Activated naive CD4-positive, alpha-beta T cell treated with anti-CD3 and anti-CD28 coated beads for 36 hours (primary cell): ENCODE data around the gene AP3M1. TPM values are rescaled to one million over a fixed set of nuclear protein-coding genes. Genes with fewer than 3 reads are reported as not detected.

Experiments
- CTCF ChIA-PET: fragments of 350-600 bp; sonication (Branson Sonifier 250); formaldehyde crosslinking; loops from one replicate; lab custom pipeline; 2021; ENCODE audit warnings: antibody characterized with exemption; lab: Charles Lee
- DNase-seq: peaks from one replicate; pipeline ENCODE4 v3.0.0-alpha.2; 2020
- H3K27ac Mint-ChIP-seq: one replicate; pipeline ENCODE4 v1.8.0; 2021; ENCODE audit warnings: mild to moderate bottlenecking, mixed read lengths
- H3K27me3 Mint-ChIP-seq: one replicate; pipeline ENCODE4 v1.8.0; 2021; ENCODE audit warnings: low read depth, mixed read lengths
- H3K36me3 Mint-ChIP-seq: one replicate; pipeline ENCODE4 v1.8.0; 2021; ENCODE audit warnings: low read depth, mixed read lengths
- H3K4me1 Mint-ChIP-seq: one replicate; pipeline ENCODE4 v1.8.0; 2021; ENCODE audit warnings: low read depth, mixed read lengths
- H3K4me3 Mint-ChIP-seq: one replicate; pipeline ENCODE4 v1.8.0; 2021; ENCODE audit warnings: mild to moderate bottlenecking, moderate library complexity, mixed read lengths
- H3K9me3 Mint-ChIP-seq: one replicate; pipeline ENCODE4 v1.8.0; 2021; ENCODE audit warnings: mixed read lengths
- intact Hi-C: fragments of 100-400 bp; cut with micrococcal nuclease; formaldehyde crosslinking; loops from one replicate; pipeline ENCODE4 v1.15.1; 2023
- total RNA-seq, 2 experiments: library from RNA; stranded (reverse); gene quantifications; one replicate each; pipeline ENCODE4 v1.2.3, GENCODE V29; 2021

The AP3M1 gene
- total RNA-seq, 2 experiments from 2014 or later = 39.1 to 42.1 TPM

DNA sequence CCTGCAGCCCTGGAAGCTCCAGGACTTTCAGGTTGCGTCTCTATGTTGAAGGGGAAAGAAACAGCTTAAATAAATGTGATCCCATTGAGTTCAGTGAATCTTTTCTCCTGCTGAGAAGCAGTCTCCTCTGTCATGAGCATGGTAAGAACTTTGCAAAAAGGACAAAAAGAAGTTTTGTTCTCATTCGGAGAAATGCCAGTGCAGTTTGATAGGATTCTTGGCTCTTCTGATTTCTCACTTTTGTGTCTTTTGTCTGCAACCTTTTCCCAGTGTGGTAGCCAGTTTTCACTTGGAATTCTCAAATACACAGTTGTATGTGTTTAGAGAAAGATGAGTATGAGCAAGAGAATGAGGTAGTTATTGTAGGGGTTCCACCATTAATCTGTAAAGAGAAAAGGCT, 64.3 kb downstream of the AP3M1 start:
- CTCF ChIA-PET = interaction anchor here (1.0 kb wide), 1 partner anchor 19 kb away, joined by 4 read pairs; no protein-coding TSS in a partner anchor
- no peak for DNase-seq
- intact Hi-C loops = no loop called here
- Mint-ChIP-seq H3K36me3 (peaks cover 2% of the 10 kb centered on the region), H3K9me3 (no peaks in the 10 kb centered on the region), H3K27me3 (no peaks in the 10 kb centered on the region), H3K4me3 (no peak overlapping the region), H3K27ac (no peak overlapping the region), H3K4me1 (peaks cover 4% of the 10 kb centered on the region)

GRCh38 chr10:74084955-74085354, 65.7 kb downstream of the AP3M1 start:
- intact Hi-C loops = loop anchor here (5.0 kb wide), 2 partner anchors 143 to 238 kb away; no protein-coding TSS in a partner anchor
- no peaks in the 10 kb centered on the region for H3K27me3 Mint-ChIP-seq
- no peak overlapping the region for H3K27ac Mint-ChIP-seq
- H3K9me3 Mint-ChIP-seq = no peaks in the 10 kb centered on the region
- no peaks in the 10 kb centered on the region for H3K36me3 Mint-ChIP-seq
- H3K4me3 Mint-ChIP-seq = no peak overlapping the region
- DNase-seq = no peak
- CTCF ChIA-PET = no interaction called here
- peaks cover 6% of the 10 kb centered on the region for H3K4me1 Mint-ChIP-seq

- no peaks in the 10 kb centered on the region for H3K9me3 Mint-ChIP-seq
- no peak for DNase-seq
- peaks cover 20% of the 10 kb centered on the region for H3K4me1 Mint-ChIP-seq
- H3K27ac Mint-ChIP-seq = no peak overlapping the region
- no peaks in the 10 kb centered on the region for H3K27me3 Mint-ChIP-seq
- CTCF ChIA-PET = interaction anchor here (1.5 to 5.0 kb wide), 3 partner anchors 126 to 196 kb away, joined by 5 to 48 read pairs (median 17); no protein-coding TSS in a partner anchor
- no peak overlapping the region for H3K4me3 Mint-ChIP-seq
- no peaks in the 10 kb centered on the region for H3K36me3 Mint-ChIP-seq
- intact Hi-C loops = loop anchor here (5.0 kb wide), 2 partner anchors 141 to 236 kb away; no protein-coding TSS in a partner anchor
Observed at GRCh38 chr10:74083304-74083703, 67.3 kb downstream of the AP3M1 start.

GRCh38 chr10:74081941-74082718, 68.5 kb downstream of the AP3M1 start:
- Mint-ChIP-seq H3K27me3 (no peaks in the 10 kb centered on the region), H3K4me1 (peaks cover 23% of the 10 kb centered on the region), H3K9me3 (no peaks in the 10 kb centered on the region), H3K36me3 (no peaks in the 10 kb centered on the region), H3K4me3 (no peak overlapping the region), H3K27ac (no peak overlapping the region)
- intact Hi-C loops = loop anchor here (1.0 to 5.0 kb wide), 5 partner anchors 27 to 235 kb away; no protein-coding TSS in a partner anchor
- CTCF ChIA-PET = interaction anchor here (0.6 to 5.0 kb wide), 22 partner anchors 10 to 262 kb away, joined by 3 to 48 read pairs (median 4); no protein-coding TSS in a partner anchor
- DNase-seq = no peak

DNA sequence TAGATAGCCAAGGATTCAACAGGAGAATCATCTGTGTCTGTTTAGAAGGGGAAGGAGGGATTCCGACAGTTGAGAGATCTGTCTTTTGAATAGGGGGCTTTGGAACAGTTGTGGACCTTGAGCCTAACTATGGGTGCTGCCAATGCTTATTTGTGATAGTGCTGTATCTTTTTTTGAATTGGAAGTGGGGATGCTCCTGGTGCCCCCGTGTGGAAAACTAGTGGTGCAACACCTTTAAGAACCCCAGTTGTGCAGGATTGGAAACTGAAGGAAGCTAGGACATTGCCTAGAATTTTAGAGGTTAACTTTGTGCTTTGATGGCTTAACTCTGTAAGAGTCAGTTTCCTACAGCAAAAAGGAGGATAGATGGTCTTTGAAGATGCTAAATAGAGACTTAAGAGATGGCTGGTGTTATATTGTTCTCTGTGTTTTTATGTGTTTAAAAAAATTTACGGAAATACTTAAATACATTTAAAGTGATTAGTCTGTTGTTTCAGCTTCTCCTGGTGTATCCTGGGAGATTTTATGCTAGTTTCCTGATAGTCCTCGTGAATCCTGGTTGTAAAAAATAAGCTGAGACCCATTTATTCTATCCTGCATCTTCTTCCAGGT, 69.3 kb downstream of the AP3M1 start:
- H3K27me3 Mint-ChIP-seq = no peaks in the 10 kb centered on the region
- intact Hi-C loops = loop anchor here (1.0 to 5.0 kb wide), 5 partner anchors 26 to 234 kb away; no protein-coding TSS in a partner anchor
- H3K9me3 Mint-ChIP-seq = no peaks in the 10 kb centered on the region
- peaks cover 23% of the 10 kb centered on the region for H3K4me1 Mint-ChIP-seq
- H3K27ac Mint-ChIP-seq = no peak overlapping the region
- H3K36me3 Mint-ChIP-seq = no peaks in the 10 kb centered on the region
- CTCF ChIA-PET = interaction anchor here (0.6 to 5.0 kb wide), 24 partner anchors 8 to 261 kb away, joined by 3 to 48 read pairs (median 4); no protein-coding TSS in a partner anchor
- no peak overlapping the region for H3K4me3 Mint-ChIP-seq
- DNase-seq = peak; percentile 56

DNA sequence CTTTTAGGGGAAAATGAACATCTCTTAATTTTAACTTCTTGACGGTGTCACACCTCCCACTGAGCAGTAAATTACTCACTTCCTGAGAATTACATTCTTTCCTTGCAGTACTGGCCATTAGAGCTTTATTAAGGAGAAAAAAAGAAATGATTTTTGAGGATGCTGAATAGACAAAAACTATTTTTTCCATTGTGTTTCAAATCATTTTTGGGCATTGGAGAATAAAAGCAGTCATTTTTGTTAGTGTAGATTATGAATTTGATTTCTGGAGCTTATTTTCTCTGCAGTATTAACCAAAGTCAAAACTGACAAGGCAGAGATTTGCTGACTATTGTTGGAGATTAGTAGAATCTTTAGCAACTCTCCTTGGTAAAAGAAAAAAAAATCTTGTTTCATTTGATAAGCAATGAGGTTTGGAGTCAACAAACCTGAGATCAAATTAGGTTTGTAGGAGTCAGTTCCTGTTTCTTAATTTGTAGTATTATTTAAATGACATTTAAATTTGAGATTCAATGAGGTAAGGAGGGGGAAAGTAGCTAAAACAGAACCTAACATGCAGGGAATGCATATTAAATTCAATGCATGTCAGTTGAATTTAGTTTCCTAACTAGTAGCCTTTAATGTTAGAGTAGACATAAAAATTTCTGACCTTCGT, 70.6 kb downstream of the AP3M1 start:
- DNase-seq = no peak
- intact Hi-C loops = loop anchor here (2.0 to 5.0 kb wide), 3 partner anchors 123 to 233 kb away; no protein-coding TSS in a partner anchor
- CTCF ChIA-PET = interaction anchor here (1.0 to 5.0 kb wide), 11 partner anchors 9 to 198 kb away, joined by 3 to 48 read pairs (median 3); no protein-coding TSS in a partner anchor
- Mint-ChIP-seq H3K27ac (no peak overlapping the region), H3K4me1 (peaks cover 22% of the 10 kb centered on the region), H3K4me3 (no peak overlapping the region), H3K9me3 (no peaks in the 10 kb centered on the region), H3K36me3 (peaks cover 1% of the 10 kb centered on the region), H3K27me3 (no peaks in the 10 kb centered on the region)

DNA sequence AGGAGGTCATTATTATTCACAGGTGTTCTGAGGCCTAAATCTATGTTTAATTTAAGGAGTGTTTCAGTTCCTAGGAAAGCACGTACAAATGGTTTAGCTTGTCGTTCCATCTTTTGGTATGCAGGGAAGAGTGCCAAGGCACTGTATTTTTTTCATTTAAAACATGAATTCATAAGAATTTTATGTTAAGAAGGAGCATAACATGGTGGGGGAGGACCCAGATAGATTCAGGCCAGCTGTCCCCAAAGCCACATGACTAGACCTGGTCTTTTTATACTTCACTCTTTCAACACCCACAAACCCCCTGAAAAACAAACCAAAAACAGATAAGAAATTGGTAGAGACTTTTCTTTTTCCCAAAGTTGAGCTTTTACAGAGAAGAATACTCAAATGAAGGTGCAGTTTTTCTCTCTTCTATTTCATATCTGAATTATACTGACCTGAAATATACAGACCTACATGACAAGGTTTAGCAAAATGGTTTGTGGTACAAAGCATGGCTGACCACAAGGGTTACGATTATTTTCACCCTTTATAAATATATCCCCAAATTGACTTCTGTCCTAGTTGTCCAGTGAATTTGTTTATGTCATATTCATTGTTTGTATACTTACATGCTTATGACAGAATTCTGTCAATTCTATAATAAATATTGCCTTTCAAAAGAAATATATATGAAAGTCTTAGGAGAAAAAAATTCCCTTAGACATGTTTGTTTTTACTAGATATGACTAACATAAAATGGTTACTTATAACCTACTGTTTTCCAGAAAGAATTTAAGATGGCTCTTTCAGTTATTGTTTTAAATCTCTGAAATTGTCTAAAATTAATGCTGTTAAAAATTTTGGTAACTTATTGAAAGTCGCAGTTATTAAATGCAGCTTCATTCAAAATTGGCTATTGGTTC, 71.3 kb downstream of the AP3M1 start:
- CTCF ChIA-PET = interaction anchor here (0.6 to 5.0 kb wide), 7 partner anchors 12 to 192 kb away, joined by 3 to 48 read pairs (median 3); no protein-coding TSS in a partner anchor
- H3K27ac Mint-ChIP-seq = no peak overlapping the region
- no peak overlapping the region for H3K4me3 Mint-ChIP-seq
- no peaks in the 10 kb centered on the region for H3K27me3 Mint-ChIP-seq
- no peaks in the 10 kb centered on the region for H3K9me3 Mint-ChIP-seq
- intact Hi-C loops = no loop called here
- DNase-seq = no peak
- peaks cover 20% of the 10 kb centered on the region for H3K4me1 Mint-ChIP-seq
- H3K36me3 Mint-ChIP-seq = peaks cover 1% of the 10 kb centered on the region

- peak; percentile 40 for DNase-seq
- CTCF ChIA-PET = no interaction called here
- Mint-ChIP-seq H3K36me3 (peaks cover 1% of the 10 kb centered on the region), H3K27ac (no peak overlapping the region), H3K4me3 (no peak overlapping the region), H3K4me1 (peaks cover 20% of the 10 kb centered on the region), H3K9me3 (no peaks in the 10 kb centered on the region), H3K27me3 (no peaks in the 10 kb centered on the region)
- intact Hi-C loops = no loop called here
Observed at GRCh38 chr10:74078037-74078436, 72.6 kb downstream of the AP3M1 start.

- Mint-ChIP-seq H3K27ac (no peak overlapping the region), H3K4me1 (peaks cover 20% of the 10 kb centered on the region), H3K9me3 (no peaks in the 10 kb centered on the region), H3K4me3 (no peak overlapping the region), H3K27me3 (no peaks in the 10 kb centered on the region), H3K36me3 (peaks cover 1% of the 10 kb centered on the region)
- intact Hi-C loops = no loop called here
- CTCF ChIA-PET = no interaction called here
- no peak for DNase-seq
Observed at GRCh38 chr10:74077416-74077815, 73.2 kb downstream of the AP3M1 start.

DNA sequence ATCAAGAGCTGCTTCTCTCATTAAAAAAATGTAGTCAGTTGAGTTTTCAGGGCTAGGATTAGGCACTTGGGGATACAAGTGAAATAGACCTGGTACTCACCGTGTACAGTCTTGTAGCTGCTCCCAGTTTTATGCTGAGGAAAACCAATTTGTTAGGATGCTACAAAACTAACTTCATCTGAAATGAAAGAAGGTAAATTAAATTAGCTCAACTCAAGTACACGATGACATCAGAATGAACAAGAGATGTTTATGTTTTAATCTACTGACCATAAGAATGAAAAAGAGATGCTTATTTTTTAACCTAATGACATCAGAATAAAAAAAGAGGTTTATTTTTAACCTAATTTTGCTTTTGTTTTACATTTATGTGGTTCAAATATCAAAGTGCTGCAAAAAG, 73.7 kb downstream of the AP3M1 start:
- Mint-ChIP-seq H3K9me3 (no peaks in the 10 kb centered on the region), H3K4me1 (peaks cover 20% of the 10 kb centered on the region), H3K4me3 (no peak overlapping the region), H3K36me3 (peaks cover 1% of the 10 kb centered on the region), H3K27ac (no peak overlapping the region), H3K27me3 (no peaks in the 10 kb centered on the region)
- CTCF ChIA-PET = interaction anchor here (1.3 to 2.2 kb wide), 3 partner anchors 136 to 198 kb away, joined by 4 to 8 read pairs (median 5); no protein-coding TSS in a partner anchor
- no peak for DNase-seq
- intact Hi-C loops = no loop called here

GRCh38 chr10:74075906-74076305, 74.7 kb downstream of the AP3M1 start:
- DNase-seq = no peak
- intact Hi-C loops = no loop called here
- Mint-ChIP-seq H3K27ac (no peak overlapping the region), H3K9me3 (no peaks in the 10 kb centered on the region), H3K4me1 (peaks cover 20% of the 10 kb centered on the region), H3K27me3 (no peaks in the 10 kb centered on the region), H3K36me3 (peaks cover 3% of the 10 kb centered on the region), H3K4me3 (no peak overlapping the region)
- CTCF ChIA-PET = interaction anchor here (0.5 to 2.2 kb wide), 4 partner anchors 20 to 196 kb away, joined by 4 to 8 read pairs (median 4); no protein-coding TSS in a partner anchor
